GM06990 (cell line): ENCODE data around the gene GPR31.

Source experiments
- DNase-seq: peaks from one replicate; pipeline ENCODE4 v3.0.0-alpha.2; 2011; ENCODE audit not compliant: insufficient read length; ENCODE audit errors: extremely low read depth
- H3K27me3 ChIP-seq: replicated peaks from 2 replicates; pipeline ENCODE4 v1.6.0; 2011; ENCODE audit warnings: low read length; ENCODE audit not compliant: control insufficient read depth, insufficient read depth
- H3K36me3 ChIP-seq: 2 replicates; pipeline ENCODE4 v1.5.1; 2011; ENCODE audit warnings: low read length; ENCODE audit not compliant: control insufficient read depth, insufficient read depth
- H3K4me3 ChIP-seq: replicated peaks from 2 replicates; pipeline ENCODE4 v1.5.1; 2011; ENCODE audit warnings: low read depth, mild to moderate bottlenecking, control low read depth, low read length
- CTCF ChIP-seq: IDR thresholded peaks from 2 replicates; pipeline ENCODE4 v1.5.1; 2011; ENCODE audit warnings: low read length, control low read depth, mild to moderate bottlenecking, inconsistent platforms; ENCODE audit not compliant: insufficient read depth, poor library complexity, severe bottlenecking

Gene GPR31

GRCh38 chr6:167125410-167125809 is 32.4 kb downstream of the GPR31 start:
- no peak for TF ChIP-seq CTCF
- no peak for DNase-seq
- no peaks in the 10 kb centered on the region for H3K36me3 ChIP-seq
- H3K27me3 ChIP-seq, result no peaks in the 10 kb centered on the region
- no peak overlapping the region for H3K4me3 ChIP-seq

GRCh38 chr6:167124753-167125152 is 33.0 kb downstream of the GPR31 start:
- TF ChIP-seq CTCF, result no peak
- no peak for DNase-seq
- Histone ChIP-seq H3K27me3 (no peaks in the 10 kb centered on the region), H3K36me3 (no peaks in the 10 kb centered on the region), H3K4me3 (no peak overlapping the region)

GRCh38 chr6:167122827-167123657 is 34.7 kb downstream of the GPR31 start, which contains the start of gene CCR6:
Gene CCR6 (plus strand): TSS chr6:167123096. CDS start chr6:167136135, 13,039 bp downstream.
- no peak for DNase-seq

GRCh38 chr6:167122041-167122826 is 35.5 kb downstream of the GPR31 start:
- no peak for TF ChIP-seq CTCF
- DNase-seq, result peak; percentile 69
- Histone ChIP-seq H3K27me3 (no peaks in the 10 kb centered on the region), H3K4me3 (peak overlapping the region; percentile 23), H3K36me3 (no peaks in the 10 kb centered on the region)

More at GRCh38 chr6:167122827-167123657, 34.7 kb downstream of the GPR31 start, which contains the start of gene CCR6:
- no peak for TF ChIP-seq CTCF
- Histone ChIP-seq H3K4me3 (peak within 1 kb of the TSS; percentile 34), H3K36me3 (no peaks in the 10 kb centered on the region), H3K27me3 (no peaks in the 10 kb centered on the region)

- H3K27me3 ChIP-seq, result no peaks in the 10 kb centered on the region
- no peak for TF ChIP-seq CTCF
- H3K36me3 ChIP-seq, result no peaks in the 10 kb centered on the region
- no peak for DNase-seq
- no peak overlapping the region for H3K4me3 ChIP-seq
These were observed 36.4 kb downstream of the GPR31 start for GRCh38 chr6:167121335-167121841.
